Measurements from ENCODE around the gene MLH3.
"Not testable (repeated sequence)": the region's sequence is repeated elsewhere in the genome, so short reads cannot be mapped to it uniquely, and the experiment has no call there.

MLH3 gene

GRCh38 chr14:75068294-75069120 lies 17.2 kb upstream of the MLH3 start:
- in situ Hi-C loops (cut with MboI; ENCODE audit: low sequenced_read_pairs): no loop called here

- in situ Hi-C loops (cut with MboI; ENCODE audit: low sequenced_read_pairs): not testable (repeated sequence)
Observed at GRCh38 chr14:75067765-75068164, 16.5 kb upstream of the MLH3 start.

GRCh38 chr14:75067212-75067611 lies 15.9 kb upstream of the MLH3 start:
- in situ Hi-C loops (cut with MboI; ENCODE audit: low sequenced_read_pairs): no loop called here

- in situ Hi-C loops (cut with MboI; ENCODE audit: low sequenced_read_pairs): no loop called here
Observed at GRCh38 chr14:75066691-75067090, 15.4 kb upstream of the MLH3 start.

GRCh38 chr14:75064205-75064567 lies 12.9 kb upstream of the MLH3 start:
- in situ Hi-C loops (cut with MboI; ENCODE audit: low sequenced_read_pairs): no loop called here

GRCh38 chr14:75063491-75064204 lies 12.4 kb upstream of the MLH3 start, which contains the start of gene ACYP1:
ACYP1 (minus strand) TSS chr14:75064024; CDS start chr14:75063553, 471 bp downstream.
- in situ Hi-C loops (cut with MboI; ENCODE audit: low sequenced_read_pairs): no loop called here

- in situ Hi-C loops (cut with MboI; ENCODE audit: low sequenced_read_pairs): no loop called here
Observed at GRCh38 chr14:75063013-75063412, 11.7 kb upstream of the MLH3 start.

- in situ Hi-C loops (cut with MboI; ENCODE audit: low sequenced_read_pairs): no loop called here
Observed at GRCh38 chr14:75060420-75060819, 9.2 kb upstream of the MLH3 start.

- in situ Hi-C loops (cut with MboI; ENCODE audit: low sequenced_read_pairs): no loop called here
Observed at GRCh38 chr14:75059642-75060041, 8.4 kb upstream of the MLH3 start.

GRCh38 chr14:75054421-75054820 lies 3.2 kb upstream of the MLH3 start:
- in situ Hi-C loops (cut with MboI; ENCODE audit: low sequenced_read_pairs): no loop called here

GRCh38 chr14:75053396-75054291 lies 2.4 kb upstream of the MLH3 start:
- in situ Hi-C loops (cut with MboI; ENCODE audit: low sequenced_read_pairs): no loop called here

GRCh38 chr14:75051556-75051899 lies 261 bp upstream of the MLH3 start:
- in situ Hi-C loops (cut with MboI; ENCODE audit: low sequenced_read_pairs): no loop called here

GRCh38 chr14:75049731-75050201 lies 1.5 kb downstream of the MLH3 start:
- in situ Hi-C loops (cut with MboI; ENCODE audit: low sequenced_read_pairs): no loop called here

GRCh38 chr14:75049136-75049535 lies 2.1 kb downstream of the MLH3 start:
- in situ Hi-C loops (cut with MboI; ENCODE audit: low sequenced_read_pairs): no loop called here

- in situ Hi-C loops (cut with MboI; ENCODE audit: low sequenced_read_pairs): no loop called here
Observed at GRCh38 chr14:75048101-75048500, 3.2 kb downstream of the MLH3 start.

- in situ Hi-C loops (cut with MboI; ENCODE audit: low sequenced_read_pairs): no loop called here
Observed at GRCh38 chr14:75047506-75047905, 3.8 kb downstream of the MLH3 start.

- in situ Hi-C loops (cut with MboI; ENCODE audit: low sequenced_read_pairs): no loop called here
Observed at GRCh38 chr14:75046899-75047298, 4.4 kb downstream of the MLH3 start.

GRCh38 chr14:75046275-75046674 lies 5.0 kb downstream of the MLH3 start:
- in situ Hi-C loops (cut with MboI; ENCODE audit: low sequenced_read_pairs): no loop called here

- in situ Hi-C loops (cut with MboI; ENCODE audit: low sequenced_read_pairs): no loop called here
Observed at GRCh38 chr14:75044752-75045151, 6.5 kb downstream of the MLH3 start.

- in situ Hi-C loops (cut with MboI; ENCODE audit: low sequenced_read_pairs): no loop called here
Observed at GRCh38 chr14:75044322-75044721, 6.9 kb downstream of the MLH3 start.

- in situ Hi-C loops (cut with MboI; ENCODE audit: low sequenced_read_pairs): no loop called here
Observed at GRCh38 chr14:75042035-75042434, 9.2 kb downstream of the MLH3 start.
